Pancreas (tissue), 10 donors: ENCODE data around the gene KCNC1. TPM values are rescaled to one million over a fixed set of nuclear protein-coding genes. Genes with fewer than 3 reads are reported as not detected.

Experiments
- ATAC-seq, 4 donors: fragments of 200-7000 bp; cut with Tn5 transposase; one replicate each; pipeline versions ENCODE4 v1.8.0 to v1.9.1; 2020; ENCODE audit warnings: mild to moderate bottlenecking in 4 of 4, moderate library complexity in 4 of 4
- DNase-seq, 6 donors: peaks; one replicate each; pipeline ENCODE4 v3.0.0-alpha.2; 2020
- FAIRE-seq: peaks from 2 replicates; lab custom pipeline; 2012; peaks lifted over from hg19 to GRCh38; lab: Jason Lieb, UNC
- H3K27ac ChIP-seq, 4 donors: fragments of 200-600 bp; sonication (generic); 1 replicate in 3 of 4; 2 replicates in 1 of 4; pipeline versions ENCODE4 v1.5.0 to v1.8.0; 2020
- H3K27me3 ChIP-seq, 4 donors: fragments of 200-600 bp; one replicate each; pipeline ENCODE4 v1.8.0; 2021
- H3K36me3 ChIP-seq, 3 donors: fragments of 200-600 bp; sonication (generic) in 1 of 3; one replicate each; pipeline versions ENCODE4 v1.5.0 to v1.8.0; 2020 to 2021
- H3K4me1 ChIP-seq, 3 donors: fragments of 200-600 bp; one replicate each; pipeline ENCODE4 v1.8.0; 2021
- H3K4me3 ChIP-seq, 4 donors: fragments of 200-600 bp; sonication (generic) in 2 of 4; one replicate each; pipeline versions ENCODE4 v1.5.0 to v1.8.0; 2020 to 2021
- H3K9me3 ChIP-seq, 4 donors: fragments of 200-600 bp; one replicate each; pipeline ENCODE4 v1.8.0; 2021
- WGBS, 2 donors: extraction: QIAGEN DNeasy Blood & Tissue Kit; methylation state at CpG; one replicate each; pipeline ENCODE4 v1.1.7; 2013; 5-methylcytosine and 5-hydroxymethylcytosine counted together
- intact Hi-C, 3 donors: fragments of 100-400 bp; cut with DNase I; formaldehyde crosslinking; loops; one replicate each; pipeline versions ENCODE4 v1.11.1 to v1.14.2; 2022
- polyA plus RNA-seq, 2 donors: library from polyadenylated mRNA; stranded (reverse); fragments of 200-250 nt; gene quantifications; one replicate each; pipeline ENCODE4 v1.2.3, GENCODE V29; 2013
- total RNA-seq, 6 donors: library from RNA; stranded (reverse); fragmentation: NEBNext Ultra II Directional in 4 of 6; extraction: Animal tissue kit (Norgen Biotek cat#: 25700) in 4 of 6; gene quantifications; one replicate each; pipeline versions ENCODE4 v1.2.1 to v1.2.4, GENCODE V29; 2021 to 2023
- TF ChIP-seq, protein P1 (sequence below), 4 donors: fragments of 200-600 bp; sonication (generic) in 3 of 4; IDR thresholded peaks; one replicate each; pipeline versions ENCODE4 v1.5.0 to v1.8.0; 2021; ENCODE audit warnings: antibody characterized with exemption in 4 of 4
- donor health status: healthy with polysubstance abuse.
- donor health status: DM: no; HTN: no; CAD: no; lungs with moderate emphysema.
- donor health status: DM: no; HTN: no; CAD: no.
- donor health status: control.
- donor health status: control.
- donor health status: Bipolar disorder and iron deficiency.
- donor health status: DM: yes; HTN: yes; CAD: no.
- donor health status: DM: no; HTN: no; CAD: no.
- donor health status: DM: no; HTN: no; CAD: no.
- donor health status: DM: yes; HTN: yes; CAD: no.

The KCNC1 gene
- total and polyA plus RNA-seq, 8 donors, result 0.05 to 0.82 (median 0.37) TPM

DNA sequence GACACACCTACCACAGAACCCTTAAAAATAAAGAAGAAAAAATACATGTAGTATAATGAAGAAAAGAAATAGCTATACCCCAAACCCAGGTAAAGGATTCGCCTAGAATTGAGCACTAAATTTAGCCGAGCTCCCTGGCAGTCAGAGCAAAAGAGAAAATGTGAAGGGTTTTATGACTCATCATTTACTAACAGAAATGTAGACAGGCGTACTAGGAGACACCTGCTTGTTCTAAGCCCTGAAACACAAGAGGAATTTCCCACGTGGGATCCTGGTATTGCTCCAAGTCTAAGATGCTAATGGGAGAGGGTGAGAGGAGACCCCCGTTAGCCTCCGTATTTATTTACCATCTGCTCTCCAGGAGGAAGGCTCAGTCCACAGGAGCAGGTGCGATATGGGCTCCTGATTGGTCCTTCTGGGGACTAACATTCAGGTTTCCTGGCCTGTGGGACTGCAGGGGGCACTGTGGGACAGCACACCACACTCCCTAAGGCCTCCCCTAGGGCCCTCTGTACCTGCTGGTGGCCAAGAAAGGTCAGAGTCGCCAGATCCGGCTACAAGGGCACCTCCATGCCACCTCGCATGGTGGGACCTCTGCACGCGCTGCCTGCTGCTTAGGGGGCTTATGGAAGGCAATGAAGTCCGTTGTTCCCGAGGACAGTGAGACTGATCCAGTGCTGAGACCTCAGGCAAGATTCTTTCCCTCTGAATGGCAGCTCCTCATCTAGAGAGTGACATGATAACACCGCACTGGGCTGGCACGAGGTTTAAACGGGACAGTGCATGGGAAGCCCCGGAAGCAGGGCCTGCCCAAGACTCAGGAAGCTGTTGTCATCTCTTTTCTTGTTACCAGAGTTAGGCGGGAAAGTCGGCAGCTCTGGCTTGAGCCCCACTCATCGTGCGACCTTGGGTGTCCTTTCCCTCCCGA, 25.8 kb downstream of the KCNC1 start:
- FAIRE-seq, result no peak
- Histone ChIP-seq H3K4me1 (no peaks in the 10 kb centered on the region), H3K27me3 (no peaks in the 10 kb centered on the region), H3K9me3 (no peaks in the 10 kb centered on the region), H3K36me3 (no peaks in the 10 kb centered on the region), H3K27ac (no peak overlapping the region), H3K4me3 (no peak overlapping the region)
- ATAC-seq, result peak in 3 of 4 donors; percentile 88 to 96 (median 89)
- intact Hi-C loops, result loop anchor here in 2 of 3 donors (10.0 kb wide), 1 partner anchor 214 kb away; no protein-coding TSS in a partner anchor
- TF ChIP-seq, protein P1, sequence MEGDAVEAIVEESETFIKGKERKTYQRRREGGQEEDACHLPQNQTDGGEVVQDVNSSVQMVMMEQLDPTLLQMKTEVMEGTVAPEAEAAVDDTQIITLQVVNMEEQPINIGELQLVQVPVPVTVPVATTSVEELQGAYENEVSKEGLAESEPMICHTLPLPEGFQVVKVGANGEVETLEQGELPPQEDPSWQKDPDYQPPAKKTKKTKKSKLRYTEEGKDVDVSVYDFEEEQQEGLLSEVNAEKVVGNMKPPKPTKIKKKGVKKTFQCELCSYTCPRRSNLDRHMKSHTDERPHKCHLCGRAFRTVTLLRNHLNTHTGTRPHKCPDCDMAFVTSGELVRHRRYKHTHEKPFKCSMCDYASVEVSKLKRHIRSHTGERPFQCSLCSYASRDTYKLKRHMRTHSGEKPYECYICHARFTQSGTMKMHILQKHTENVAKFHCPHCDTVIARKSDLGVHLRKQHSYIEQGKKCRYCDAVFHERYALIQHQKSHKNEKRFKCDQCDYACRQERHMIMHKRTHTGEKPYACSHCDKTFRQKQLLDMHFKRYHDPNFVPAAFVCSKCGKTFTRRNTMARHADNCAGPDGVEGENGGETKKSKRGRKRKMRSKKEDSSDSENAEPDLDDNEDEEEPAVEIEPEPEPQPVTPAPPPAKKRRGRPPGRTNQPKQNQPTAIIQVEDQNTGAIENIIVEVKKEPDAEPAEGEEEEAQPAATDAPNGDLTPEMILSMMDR (IDR thresholded peaks at IDR 0.05), result peak in 3 of 4 donors; percentile 16 to 36 (median 25)
- DNase-seq, result peak; percentile 25 to 68 (median 42)
- 45 to 51% methylated on average over 23 of the region's 23 CpGs for WGBS, 2 donors

DNA sequence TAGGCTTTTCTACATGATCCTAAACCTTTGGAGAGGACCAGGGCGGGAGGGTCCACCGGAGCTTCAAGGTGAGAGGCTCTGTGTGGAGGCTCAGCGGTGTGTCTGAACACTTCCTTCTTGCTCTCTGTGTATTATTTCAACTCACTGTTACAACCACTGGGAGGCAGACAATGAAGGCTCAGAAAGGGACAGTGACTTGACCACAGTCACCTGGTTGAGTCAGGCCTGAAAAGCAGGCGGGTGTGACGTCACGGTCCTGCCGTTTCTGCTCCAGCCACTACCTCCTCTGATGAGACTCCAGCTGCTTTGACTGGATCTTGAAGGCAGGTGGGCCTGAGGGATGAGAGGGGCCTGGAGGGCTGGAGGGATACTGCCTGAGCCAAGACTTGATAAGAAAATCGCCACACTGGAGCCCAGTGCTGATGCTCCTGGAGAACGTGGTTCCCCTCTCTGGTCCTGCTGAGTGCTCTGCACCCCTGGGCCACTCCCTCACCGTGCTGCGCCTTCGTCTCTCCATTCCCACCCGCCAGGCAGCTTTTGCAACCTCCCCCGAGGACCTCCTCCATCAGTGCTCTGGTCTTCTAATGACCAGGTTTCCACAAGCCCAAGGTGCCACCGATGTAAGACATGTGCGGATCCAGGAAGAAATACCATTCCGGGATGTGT, 27.9 kb downstream of the KCNC1 start:
- 80 to 88% methylated on average over 17 of the region's 17 CpGs for WGBS, 2 donors
- DNase-seq (peak in 1 of 6 donors; percentile 25), FAIRE-seq (no peak), ATAC-seq (no peak)
- TF ChIP-seq, protein P1 (IDR thresholded peaks at IDR 0.05), result no peak
- intact Hi-C loops, result loop anchor here in 2 of 3 donors (10.0 kb wide), 1 partner anchor 212 kb away; no protein-coding TSS in a partner anchor
- no peaks in the 10 kb centered on the region for H3K9me3 ChIP-seq
- no peaks in the 10 kb centered on the region for H3K27me3 ChIP-seq
- H3K4me1 ChIP-seq, result no peaks in the 10 kb centered on the region
- no peak overlapping the region for H3K4me3 ChIP-seq
- no peaks in the 10 kb centered on the region for H3K36me3 ChIP-seq
- H3K27ac ChIP-seq, result no peak overlapping the region

DNA sequence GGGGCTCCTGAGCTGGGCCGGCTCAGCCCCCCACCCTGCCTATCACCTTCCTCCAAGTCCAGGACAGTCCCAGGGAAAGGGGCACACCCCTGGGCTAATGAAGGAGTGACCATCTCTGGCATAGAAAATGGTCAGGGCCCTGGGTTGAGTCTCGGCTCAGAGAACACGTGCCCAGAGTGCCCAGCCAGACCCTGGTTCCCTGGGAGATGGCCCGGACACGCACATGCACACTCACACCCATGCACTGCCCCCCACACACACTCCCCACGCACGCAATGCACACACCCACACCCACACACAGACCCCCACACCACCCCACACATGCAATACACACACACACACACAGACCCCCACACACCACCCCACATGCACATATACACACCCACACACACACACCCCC, 28.7 kb downstream of the KCNC1 start:
- DNase-seq (peak in 1 of 6 donors; percentile 31), ATAC-seq (no peak), FAIRE-seq (no peak)
- intact Hi-C loops, result loop anchor here in 2 of 3 donors (10.0 kb wide), 1 partner anchor 212 kb away; no protein-coding TSS in a partner anchor
- H3K4me3 ChIP-seq, result no peak overlapping the region
- TF ChIP-seq, protein P1 (IDR thresholded peaks at IDR 0.05), result no peak
- H3K4me1 ChIP-seq, result no peaks in the 10 kb centered on the region
- no peaks in the 10 kb centered on the region for H3K9me3 ChIP-seq
- H3K27ac ChIP-seq, result no peak overlapping the region
- H3K36me3 ChIP-seq, result no peaks in the 10 kb centered on the region
- H3K27me3 ChIP-seq, result no peaks in the 10 kb centered on the region
- WGBS, 2 donors, result 69 to 88% methylated on average over 7 of the region's 7 CpGs

DNA sequence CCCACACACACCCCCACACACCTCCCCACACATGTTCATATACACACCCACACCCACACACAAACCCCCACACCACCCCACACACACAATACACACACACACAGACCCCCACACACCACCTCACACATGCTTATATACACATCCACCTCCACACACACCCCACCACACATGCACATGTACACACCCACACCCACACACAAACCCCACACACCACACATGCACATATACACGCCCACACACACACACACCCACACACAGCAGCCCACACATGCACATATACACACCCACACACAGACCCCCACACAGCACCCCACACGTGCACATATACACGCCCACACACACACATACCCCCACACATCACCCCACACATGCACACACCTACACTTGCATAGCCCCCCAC, 29.1 kb downstream of the KCNC1 start:
- no peak for FAIRE-seq
- no peak for DNase-seq
- Histone ChIP-seq H3K4me3 (no peak overlapping the region), H3K9me3 (no peaks in the 10 kb centered on the region), H3K4me1 (no peaks in the 10 kb centered on the region), H3K27me3 (no peaks in the 10 kb centered on the region), H3K36me3 (no peaks in the 10 kb centered on the region), H3K27ac (no peak overlapping the region)
- ATAC-seq, result no peak
- intact Hi-C loops, result loop anchor here in 2 of 3 donors (10.0 kb wide), 1 partner anchor 211 kb away; no protein-coding TSS in a partner anchor
- TF ChIP-seq, protein P1 (IDR thresholded peaks at IDR 0.05), result no peak
- WGBS, 2 donors, result 43 to 51% methylated on average over 3 of the region's 3 CpGs
